ENCODE measurements around the gene SPINK4.

SPINK4 gene

DNA sequence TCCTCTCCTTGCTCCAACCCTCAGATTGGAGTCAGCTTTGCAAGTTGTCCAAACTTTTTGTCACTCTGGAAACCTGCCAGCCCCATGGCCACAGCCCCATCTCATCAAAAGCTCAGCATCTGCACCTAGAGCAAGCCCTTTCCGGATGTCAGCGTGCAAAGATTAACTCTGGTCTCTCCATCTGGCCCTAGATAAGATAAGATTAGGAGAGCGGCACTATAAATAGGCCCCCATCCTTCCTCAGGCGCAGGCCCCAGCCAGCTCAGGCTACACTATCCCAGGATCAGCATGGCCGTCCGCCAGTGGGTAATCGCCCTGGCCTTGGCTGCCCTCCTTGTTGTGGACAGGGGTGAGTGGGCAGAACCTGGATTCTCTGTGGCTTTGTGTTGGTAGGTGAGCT, at the start of gene SPINK4:
Gene SPINK4, plus strand, starts transcription at position 247 of the 400 bp plus-strand sequence. Its CDS starts 42 bp downstream, at position 289.
- peak; percentile 11 for DNase-seq

DNA sequence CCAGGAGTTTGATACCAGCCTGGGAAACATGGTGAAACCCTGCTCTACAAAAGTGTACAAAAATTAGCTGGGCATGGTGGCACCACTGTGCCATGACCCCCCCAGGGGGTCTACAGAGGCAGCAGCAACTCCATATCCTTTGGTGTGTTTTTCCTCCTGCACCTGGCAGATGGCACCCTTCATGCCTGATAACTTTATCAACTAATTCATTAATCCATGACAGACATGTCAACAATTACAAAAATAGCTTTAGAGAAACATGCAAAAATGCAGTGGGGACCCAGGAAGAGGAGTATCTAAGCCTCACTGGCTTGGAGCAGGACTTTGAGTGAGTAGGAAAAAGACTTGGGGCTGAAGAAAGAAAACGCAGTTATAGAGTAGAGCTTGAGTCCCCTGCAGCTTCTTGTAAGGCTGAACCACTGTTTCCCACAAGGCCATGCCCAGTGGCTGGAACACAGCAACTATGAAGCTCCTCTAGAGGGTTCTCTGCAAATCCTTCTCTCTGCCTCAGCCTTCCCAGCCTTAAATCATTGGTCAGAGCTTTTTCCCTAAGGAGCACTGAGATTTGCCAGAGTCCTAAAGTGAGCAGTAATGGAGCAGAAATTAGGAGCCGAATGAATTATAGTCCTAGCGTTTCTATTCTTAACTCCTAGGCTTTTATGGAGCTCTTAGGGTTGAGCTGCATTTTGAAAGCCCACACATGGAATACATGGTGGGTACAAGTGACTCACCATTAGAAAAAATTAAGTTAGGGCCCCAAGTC, 47.3 kb upstream of the SPINK4 start:
- DNase-seq, result no peak

- no peak for DNase-seq
Observed at GRCh38 chr9:33193818-33194217, 46.1 kb upstream of the SPINK4 start.

DNA sequence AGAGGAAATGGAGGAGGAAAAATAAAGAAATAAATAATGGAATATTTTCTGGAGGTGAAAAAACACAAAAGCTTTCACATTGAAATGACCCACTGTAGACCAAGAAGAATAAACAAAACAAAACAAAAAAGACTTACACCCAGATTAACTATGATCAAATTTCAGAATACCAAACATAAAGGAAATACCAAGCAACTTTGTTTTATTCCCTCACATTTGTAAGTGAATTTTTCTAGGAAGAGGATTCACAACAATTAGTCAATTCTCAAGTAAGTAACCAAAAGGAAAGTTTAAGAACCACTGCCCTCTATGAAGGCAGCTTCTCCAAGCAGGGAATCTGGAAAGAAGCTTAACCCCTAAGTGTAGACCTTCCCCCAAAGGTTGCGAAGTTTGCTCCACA, 43.2 kb upstream of the SPINK4 start:
- DNase-seq, result no peak

- DNase-seq, result no peak
Observed at GRCh38 chr9:33197279-33198152, 42.5 kb upstream of the SPINK4 start.

- DNase-seq, result no peak
Observed at GRCh38 chr9:33198165-33198564, 41.8 kb upstream of the SPINK4 start.

- no peak for DNase-seq
Observed at GRCh38 chr9:33202018-33202417, 37.9 kb upstream of the SPINK4 start.

DNA sequence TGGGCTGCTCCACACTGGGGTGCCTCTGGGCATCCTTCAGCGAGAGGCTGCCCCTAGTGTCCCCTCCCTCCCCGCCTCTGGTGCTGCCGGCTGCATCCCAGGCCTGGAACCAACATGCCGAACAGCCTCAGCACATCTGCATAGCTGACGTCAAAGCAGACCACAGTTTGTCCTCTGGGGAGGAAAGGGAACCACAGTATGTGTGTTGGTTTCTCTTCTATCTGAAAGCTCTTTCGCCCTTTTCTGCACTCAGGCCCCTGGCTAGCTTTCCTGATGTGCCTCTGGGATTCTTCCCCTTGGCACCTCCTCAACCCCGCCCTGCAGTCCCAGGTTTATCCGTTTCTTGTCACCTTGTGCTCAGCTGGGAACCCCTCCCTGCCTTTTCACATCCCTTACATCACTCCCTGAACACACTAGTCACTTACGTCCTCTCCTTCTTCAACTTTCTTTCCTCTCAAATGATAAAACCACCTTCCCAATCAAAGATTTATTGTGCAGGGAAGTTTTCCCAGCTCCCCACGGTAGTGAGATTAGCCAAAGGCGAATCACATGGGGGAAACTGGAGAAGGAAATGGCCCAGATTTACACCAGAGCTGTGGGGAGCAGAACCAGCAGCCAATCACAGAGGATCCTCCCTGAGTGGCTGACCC, 37.3 kb upstream of the SPINK4 start:
- DNase-seq, result no peak

- DNase-seq, result no peak
Observed at GRCh38 chr9:33209394-33209793, 30.6 kb upstream of the SPINK4 start.

DNA sequence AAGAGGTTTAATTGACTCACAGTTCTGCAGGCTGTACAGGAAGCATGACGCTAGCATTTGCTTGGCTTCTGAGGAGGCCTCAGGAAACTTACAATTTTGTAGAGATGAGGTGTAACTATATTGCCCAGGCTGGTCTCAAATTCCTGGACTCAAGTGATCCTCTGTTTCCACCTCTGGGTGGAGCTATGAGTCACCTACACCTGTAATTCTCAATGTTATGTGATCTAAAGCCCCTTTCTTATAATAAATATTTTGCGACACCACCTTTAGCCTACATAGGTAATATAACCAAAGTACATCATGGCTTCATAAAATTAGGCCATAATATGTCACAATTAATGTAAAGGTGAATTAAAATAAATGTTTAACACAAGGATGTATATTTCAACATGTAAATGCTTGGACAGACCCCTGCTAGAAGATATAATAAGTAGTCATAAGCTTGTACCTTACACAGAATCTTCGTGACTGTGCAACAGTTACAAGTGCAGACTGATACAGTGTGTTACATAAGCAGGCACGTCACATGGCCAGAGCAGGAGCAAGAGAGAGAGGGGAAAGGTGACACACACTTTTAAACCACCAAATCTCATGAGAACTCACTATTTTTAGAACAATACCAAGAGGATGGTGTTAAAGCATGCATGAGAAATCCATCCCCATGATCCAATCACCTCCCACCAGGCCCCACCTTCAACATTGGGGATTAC, 29.8 kb upstream of the SPINK4 start:
- no peak for DNase-seq

DNA sequence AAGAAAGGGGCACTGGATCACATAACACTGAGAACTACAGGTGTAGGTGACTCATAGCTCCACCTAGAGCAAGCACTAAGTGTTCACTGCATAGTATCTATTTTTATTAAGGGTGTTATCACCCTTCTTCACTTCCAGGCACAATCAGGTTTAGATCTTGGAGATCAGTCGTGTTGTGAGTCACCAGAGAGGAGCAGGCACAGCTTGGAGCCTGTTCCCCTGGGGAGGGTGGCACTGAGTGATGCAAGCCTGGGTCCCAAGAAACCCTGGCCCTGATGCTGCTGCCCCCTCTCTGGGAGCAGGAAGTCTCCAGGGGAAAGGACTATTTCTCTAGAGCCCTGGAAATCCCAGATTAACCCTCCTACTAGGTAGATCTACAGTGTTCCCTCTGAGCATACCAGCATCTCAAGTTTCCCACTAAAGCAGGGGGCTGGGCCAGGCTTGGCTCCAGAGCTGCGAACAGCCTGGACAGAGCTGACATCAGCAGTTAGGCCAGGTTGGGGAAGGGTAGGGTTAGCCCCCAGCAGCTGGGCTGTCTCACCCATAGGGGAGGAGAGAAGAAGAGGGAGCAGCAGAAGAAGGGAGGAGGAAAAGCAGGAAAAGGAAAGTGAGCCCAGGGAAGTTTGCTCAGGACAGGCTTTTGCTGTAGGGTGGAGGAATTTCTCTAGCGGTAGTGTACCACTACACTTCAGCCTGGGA, 28.1 kb upstream of the SPINK4 start:
- DNase-seq, result no peak

GRCh38 chr9:33220681-33221567, 19.0 kb upstream of the SPINK4 start:
- no peak for DNase-seq

DNA sequence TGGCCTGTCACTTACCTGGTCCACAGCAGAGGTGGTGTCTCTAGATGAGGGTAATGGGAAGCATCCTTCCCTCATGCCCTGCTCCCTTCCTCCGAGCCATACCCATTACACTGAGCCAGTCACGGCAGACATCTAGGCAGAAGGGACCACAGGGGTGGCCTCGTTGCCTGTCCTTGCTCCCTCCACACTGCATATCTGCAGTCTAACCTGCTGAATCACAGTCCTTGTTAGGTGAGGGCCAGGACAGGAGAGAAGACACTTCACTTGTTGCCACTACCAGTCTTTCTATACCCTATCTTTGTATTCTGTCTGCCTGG, 18.4 kb upstream of the SPINK4 start:
- no peak for DNase-seq

- peak; percentile 76 for DNase-seq
Observed at GRCh38 chr9:33222031-33222430, 17.9 kb upstream of the SPINK4 start.

GRCh38 chr9:33223696-33224095, 16.3 kb upstream of the SPINK4 start:
- no peak for DNase-seq

DNA sequence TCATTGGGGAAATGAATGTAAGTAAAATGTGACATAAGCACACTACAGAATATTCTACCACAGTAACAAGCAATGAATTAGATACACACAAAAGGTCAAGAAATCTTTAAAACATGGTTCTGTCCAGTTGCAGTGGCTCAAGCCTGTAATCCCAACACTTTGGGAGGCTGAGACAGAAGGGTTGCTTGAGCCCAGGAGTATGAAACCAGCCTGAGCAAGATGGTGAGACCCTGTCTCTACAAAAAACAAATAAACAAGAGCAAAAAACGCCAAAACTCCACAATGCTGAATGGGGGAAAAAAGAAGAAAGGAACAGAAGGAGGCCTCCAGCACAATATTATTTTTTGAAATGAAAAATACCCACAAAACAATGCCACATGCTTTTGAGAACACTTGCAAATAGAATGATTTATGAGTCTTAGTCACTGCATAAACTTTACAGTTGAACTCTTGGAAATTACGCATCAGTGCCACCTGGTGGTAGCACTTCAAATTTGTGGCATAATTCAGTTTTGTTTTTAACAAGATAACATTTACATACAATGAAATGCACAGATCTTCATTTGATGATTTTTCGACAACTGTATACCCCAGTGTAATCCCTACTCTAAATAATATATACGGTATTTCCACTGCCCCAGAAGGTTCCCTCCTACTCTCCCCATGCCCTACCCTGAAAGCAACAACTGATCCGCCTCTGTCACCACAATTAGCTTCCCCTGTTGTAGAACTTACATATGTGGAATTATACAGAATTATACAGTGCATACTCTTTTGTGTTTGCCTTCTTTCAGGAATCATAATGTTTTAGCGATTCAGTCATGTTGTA, 14.4 kb upstream of the SPINK4 start:
- peak; percentile 60 for DNase-seq

- DNase-seq, result no peak
Observed at GRCh38 chr9:33227008-33227398, 13.0 kb upstream of the SPINK4 start.

GRCh38 chr9:33227741-33228140, 12.2 kb upstream of the SPINK4 start:
- no peak for DNase-seq

DNA sequence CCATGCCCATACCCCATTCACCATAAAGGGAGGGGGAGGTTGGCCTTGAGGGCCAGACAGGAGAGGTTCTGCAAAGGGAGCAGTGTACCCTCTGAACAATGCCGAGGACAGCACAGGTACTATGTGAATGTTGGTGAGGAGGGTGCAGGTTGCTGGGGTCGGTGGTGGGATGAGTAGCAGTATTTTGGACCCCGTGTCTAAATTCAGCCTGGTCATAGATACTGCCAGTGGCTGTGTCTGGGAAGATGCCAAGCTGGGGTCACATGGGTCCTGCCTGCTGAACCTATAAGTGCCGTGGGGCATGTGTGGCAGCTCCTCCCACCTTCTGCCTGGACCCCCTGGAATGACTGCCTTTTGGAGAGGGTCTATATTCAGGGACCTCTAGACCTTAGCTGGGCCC, 11.4 kb upstream of the SPINK4 start:
- DNase-seq, result no peak

DNA sequence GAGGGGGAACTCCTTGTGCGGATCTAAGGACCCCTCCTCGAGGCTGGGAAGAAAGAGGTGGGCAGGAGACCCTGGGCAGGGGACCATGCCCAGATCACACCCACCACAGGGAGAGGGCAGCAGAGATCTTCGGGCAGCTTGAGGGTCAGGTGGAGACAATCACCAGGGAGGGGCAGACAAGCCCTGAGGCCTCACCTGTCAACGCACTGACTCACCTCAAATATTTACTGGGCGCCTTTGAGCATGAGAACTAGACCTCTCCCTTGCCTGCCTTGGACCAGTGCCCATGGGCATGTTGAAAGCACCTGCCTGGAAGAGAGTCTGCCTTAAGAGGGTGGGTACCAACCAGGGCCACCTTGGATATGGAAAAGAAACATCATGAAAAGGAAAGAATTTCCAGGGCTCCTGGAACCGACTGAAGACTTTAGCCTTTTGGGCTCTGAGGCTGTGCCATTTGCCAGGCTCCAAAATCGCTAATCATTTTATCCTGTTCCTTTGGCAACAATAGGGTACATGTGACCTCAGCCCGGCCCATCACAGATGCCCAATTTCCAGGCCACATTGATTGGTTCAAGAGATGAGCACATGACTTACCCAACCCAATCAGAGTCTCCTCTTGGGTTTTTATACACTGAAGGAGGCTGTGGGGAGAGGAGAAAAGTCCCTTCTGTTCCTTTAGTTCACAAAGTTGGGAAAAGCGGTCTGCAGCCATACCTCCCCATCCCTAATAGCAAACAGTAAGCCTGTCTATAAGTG, 10.4 kb upstream of the SPINK4 start:
- peak; percentile 95 for DNase-seq
